AG09309 (cell line): ENCODE results near the gene FYN.
"Not testable (repeated sequence)": the region's sequence is repeated elsewhere in the genome, so short reads cannot be mapped to it uniquely, and the experiment has no call there.

Experiments
- DNase-seq: peaks from one replicate; pipeline ENCODE4 v3.0.0-alpha.2; 2010; ENCODE audit warnings: low read depth
- H3K4me3 ChIP-seq: 2 replicates; pipeline ENCODE4 v1.5.1; 2011; ENCODE audit warnings: mild to moderate bottlenecking, low read depth, low read length, moderate library complexity; ENCODE audit not compliant: control insufficient read depth
- TF ChIP-seq, protein P1 (sequence below): IDR thresholded peaks from 2 replicates; pipeline ENCODE4 v1.5.1; 2011; ENCODE audit warnings: mild to moderate bottlenecking, low read depth, low read length, inconsistent platforms; ENCODE audit not compliant: insufficient read depth, control insufficient read depth; ENCODE audit errors: missing control alignments

The FYN gene

DNA sequence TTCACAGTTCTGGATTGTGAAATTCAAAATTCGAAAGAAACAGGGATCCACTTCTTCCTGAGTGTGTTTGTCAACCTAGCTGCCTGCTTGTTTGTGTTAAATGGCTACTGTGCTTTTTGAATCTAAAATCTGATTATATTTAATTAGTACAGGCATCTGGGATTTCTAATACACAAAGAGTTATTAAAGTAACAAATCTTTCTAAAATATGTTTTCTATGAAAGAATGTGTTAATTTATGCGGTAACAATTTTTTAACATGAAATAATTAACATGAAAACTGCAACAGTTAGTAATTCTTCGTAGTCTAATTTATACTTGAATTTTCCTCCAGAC lies 186.4 kb downstream of the FYN start:
- no peak for DNase-seq
- no peak overlapping the region for H3K4me3 ChIP-seq
- TF ChIP-seq, protein P1, sequence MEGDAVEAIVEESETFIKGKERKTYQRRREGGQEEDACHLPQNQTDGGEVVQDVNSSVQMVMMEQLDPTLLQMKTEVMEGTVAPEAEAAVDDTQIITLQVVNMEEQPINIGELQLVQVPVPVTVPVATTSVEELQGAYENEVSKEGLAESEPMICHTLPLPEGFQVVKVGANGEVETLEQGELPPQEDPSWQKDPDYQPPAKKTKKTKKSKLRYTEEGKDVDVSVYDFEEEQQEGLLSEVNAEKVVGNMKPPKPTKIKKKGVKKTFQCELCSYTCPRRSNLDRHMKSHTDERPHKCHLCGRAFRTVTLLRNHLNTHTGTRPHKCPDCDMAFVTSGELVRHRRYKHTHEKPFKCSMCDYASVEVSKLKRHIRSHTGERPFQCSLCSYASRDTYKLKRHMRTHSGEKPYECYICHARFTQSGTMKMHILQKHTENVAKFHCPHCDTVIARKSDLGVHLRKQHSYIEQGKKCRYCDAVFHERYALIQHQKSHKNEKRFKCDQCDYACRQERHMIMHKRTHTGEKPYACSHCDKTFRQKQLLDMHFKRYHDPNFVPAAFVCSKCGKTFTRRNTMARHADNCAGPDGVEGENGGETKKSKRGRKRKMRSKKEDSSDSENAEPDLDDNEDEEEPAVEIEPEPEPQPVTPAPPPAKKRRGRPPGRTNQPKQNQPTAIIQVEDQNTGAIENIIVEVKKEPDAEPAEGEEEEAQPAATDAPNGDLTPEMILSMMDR = no peak

DNA sequence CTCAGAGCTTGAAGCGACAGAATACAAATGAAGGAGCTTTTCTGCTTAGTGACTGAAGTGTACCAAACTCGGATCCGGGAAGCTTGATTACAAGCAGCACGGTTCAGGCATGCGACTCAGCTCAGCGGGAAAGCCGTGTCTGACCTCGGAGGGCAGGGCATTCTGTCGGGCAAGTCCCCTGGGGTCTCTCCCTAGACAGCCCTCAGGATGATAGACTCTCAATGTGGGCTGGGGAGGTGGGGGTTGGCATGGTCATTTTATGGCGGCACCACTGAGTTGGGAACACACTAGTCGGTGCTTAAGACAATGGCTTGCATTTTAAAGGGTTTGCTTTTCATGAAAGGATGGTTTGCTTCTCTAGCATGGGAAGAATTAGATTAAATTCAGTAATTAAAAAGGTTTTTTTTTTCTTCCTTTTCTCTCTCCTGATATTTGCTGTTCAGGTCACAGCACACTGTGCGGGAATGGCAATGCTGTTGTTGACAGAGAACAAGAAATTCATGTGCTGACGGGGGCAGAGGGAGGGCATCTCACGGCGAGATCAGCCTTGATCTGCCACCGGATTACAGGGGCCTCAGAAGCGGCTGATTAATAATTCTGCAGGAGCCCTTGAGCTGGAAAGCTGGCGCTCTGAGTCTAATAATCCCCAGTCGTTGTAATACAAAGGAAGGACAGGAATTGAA lies 186.9 kb downstream of the FYN start:
- no peak overlapping the region for H3K4me3 ChIP-seq
- DNase-seq = no peak

DNA sequence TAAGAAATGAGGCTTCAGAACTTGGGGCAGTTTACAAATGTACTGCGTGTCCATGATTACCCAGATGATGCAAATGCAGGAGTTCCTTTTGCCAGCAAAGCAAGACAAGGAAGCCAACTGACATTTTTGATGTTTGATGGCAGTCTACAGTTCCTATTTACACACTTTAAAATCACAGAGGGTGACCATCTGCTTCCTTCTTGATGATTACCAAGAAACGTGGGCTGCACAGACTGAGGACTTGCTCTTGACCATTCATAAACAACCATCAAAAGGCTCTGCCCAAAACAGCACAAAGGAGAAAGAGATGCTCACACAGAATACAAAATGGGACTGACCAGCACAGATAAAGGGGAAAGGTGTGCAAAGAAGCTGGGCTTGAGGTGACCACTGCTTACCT lies 187.7 kb downstream of the FYN start:
- no peak overlapping the region for H3K4me3 ChIP-seq
- no peak for DNase-seq
- TF ChIP-seq, protein P1 = no peak

More for the DNA sequence above, 186.9 kb downstream of the FYN start:
- TF ChIP-seq, protein P1 = no peak

DNA sequence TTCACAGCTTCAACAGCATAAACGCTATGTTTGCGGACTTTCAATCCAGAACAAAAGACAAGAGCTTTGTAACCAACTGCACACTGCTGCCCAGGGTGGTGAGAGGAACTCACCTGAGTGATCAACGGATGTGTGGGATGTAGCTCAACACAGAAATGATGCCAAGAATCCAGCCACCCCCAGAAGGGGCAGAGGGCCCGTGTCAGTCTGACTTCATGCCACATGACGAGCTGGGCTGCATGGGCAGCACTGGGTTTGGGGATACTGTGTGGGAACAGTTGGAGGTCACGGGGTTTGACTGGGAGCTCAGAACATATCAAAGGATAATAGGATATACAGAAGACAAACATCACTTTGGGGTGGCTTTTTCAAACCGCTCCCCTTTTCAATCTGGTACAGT lies 188.2 kb downstream of the FYN start:
- DNase-seq = no peak
- TF ChIP-seq, protein P1 = no peak
- H3K4me3 ChIP-seq = no peak overlapping the region

DNA sequence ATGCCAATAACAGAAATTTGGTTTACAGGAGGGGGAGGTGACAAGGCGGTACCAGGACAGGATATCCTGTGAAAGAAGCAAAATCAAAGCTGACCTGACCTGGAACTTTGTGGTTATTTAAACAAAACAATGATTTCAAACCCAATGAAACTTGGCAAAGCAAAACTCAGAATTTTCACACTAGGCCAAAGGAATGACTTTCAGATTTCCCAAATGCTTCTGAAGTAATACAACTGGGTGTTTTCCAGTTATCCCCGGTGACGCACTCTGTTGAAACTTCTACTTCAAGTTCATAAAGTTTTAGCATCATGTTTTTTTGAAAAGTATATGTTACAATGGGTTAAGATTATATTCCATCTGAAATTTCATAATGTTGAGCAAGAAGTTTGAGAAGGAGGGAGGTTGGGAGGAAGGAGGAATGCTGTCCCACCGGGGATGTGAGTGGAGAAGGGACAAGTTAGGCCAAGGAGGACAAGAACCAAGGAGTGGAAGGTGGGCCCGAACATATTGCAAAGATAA lies 189.4 kb downstream of the FYN start:
- DNase-seq = peak; percentile 80
- no peak overlapping the region for H3K4me3 ChIP-seq
- TF ChIP-seq, protein P1 = no peak

DNA sequence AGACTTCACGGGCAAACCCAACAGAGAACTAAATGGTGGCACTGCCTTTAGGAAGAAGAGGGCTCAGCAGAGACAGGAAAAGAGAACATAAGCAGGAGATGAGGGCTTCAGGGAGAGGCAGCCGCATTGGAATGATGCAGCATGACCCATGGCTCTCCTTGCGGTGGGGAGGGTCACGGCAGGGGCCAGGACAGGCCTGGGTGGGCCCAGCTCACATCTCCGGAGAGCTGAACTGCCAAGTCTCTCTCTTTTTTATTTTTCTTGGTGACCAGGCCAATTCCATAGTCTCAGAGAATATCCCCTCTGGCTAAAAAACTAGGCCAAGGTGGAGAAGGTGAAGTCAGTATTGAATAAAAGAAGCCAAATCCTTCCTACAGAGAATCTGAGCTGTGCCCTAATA lies 190.1 kb downstream of the FYN start:
- TF ChIP-seq, protein P1 = no peak
- no peak overlapping the region for H3K4me3 ChIP-seq
- no peak for DNase-seq

DNA sequence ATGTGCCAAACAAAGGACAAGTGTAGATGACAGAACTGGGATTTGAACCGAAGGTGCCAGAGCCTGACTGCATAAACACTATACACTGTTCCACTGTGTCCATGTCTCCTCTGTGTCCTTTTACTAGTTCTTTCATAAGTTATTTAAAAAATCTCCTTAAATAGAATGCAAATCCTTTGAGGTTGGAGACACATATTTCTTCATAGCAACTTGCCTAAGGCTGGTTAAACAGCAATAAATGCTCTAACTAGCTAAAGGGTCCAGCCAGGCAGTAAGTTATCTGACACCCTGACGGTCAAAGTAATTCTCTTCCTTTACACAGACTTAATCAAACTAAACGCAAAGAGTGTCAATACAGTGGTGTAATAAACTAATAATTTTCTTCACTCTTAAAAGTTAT lies 191.4 kb downstream of the FYN start:
- no peak overlapping the region for H3K4me3 ChIP-seq
- TF ChIP-seq, protein P1 = no peak
- no peak for DNase-seq

DNA sequence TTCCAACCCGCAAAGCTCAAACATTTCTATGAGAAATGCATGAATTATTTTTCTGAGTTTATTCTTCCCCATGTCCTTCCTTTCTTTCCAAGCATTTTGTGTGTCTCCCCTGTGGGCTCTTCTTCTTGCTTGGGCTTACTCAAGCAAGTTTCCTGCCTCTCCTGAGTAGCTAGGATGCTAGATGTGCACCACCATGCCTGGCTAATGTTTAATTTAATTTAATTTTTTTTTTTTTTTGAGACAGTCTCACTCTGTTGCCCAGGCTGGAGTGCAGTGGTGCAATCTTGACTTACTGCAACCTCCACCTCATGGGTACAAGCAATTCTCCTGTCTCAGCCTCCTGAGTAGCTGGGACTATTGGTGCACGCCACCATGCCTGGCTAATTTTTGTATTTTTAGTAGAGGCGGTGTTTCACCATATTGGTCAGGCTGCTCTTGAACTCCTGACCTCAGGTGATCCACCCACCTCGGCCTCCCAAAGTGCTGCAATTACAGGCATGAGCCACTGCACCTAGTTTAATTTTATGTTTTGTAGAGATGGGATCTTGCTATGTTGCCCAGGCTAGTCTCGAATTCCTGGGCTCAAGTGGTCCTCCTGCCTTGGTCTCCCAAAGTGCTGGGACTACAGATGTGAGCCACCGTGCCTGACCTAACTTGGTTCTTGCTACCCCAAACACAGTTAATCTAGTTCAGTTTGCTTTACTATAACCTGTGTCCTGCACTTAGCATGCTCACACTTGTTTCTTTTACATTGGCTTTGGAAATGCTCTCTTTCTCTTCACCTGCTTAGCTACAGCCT lies 192.2 kb downstream of the FYN start:
- not testable (repeated sequence) for DNase-seq, H3K4me3 ChIP-seq
